Measurements from ENCODE around the gene MAML3.

MAML3 gene

DNA sequence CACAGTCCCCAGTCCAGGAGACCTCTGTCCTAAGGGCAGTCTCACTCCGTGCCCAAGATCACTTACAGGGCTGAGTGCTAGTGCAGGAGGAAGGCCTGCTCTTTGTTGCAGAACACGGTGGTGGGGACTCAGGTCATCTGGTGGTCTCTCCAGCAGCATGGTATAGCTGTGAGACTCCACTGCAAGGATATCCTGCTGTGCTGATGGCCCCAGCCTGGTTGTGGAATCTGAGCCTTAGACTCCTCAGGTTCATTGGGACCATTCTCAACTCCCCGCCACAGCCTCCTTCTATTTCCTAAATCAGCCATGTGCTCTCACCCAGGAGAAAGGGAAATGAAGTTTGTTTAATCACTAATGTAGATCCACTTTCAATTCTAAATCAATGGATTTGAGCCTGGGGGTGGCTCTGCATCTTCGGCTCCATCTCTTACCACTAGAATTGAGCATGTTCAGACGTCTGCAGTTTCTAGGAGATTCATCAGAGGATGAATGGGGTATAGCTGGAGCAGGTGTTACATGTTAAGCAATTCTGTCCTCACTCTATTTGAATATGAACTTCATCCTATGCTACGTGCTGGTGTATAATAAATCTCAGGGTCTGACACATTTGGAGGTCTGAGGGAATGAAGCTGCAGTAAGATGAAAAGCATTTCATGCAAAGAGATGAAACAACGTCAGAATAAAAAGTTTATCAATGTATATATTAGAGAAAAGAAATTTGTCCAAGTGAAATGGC, 299.1 kb downstream of the MAML3 start:
- DNase-seq: no peak

DNA sequence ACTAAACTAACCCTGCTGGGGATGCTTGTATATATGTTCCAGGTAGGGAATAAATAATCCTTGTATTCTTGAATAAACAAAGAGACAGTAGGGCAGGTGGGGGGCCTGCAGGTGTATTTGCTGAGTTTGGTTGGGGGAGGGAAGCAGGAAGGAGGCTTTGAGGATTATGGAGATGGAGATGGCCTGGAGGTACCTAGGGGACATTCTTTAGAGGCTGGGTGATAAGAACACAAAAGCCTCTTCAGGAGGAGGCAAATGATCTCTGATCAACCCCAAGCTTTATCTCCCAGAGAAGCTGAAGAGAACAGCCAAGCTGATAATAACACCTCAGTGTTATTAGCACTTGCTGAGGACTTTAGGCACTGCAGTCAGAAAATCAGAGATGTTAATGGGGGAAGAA, 300.7 kb downstream of the MAML3 start:
- DNase-seq: no peak

DNA sequence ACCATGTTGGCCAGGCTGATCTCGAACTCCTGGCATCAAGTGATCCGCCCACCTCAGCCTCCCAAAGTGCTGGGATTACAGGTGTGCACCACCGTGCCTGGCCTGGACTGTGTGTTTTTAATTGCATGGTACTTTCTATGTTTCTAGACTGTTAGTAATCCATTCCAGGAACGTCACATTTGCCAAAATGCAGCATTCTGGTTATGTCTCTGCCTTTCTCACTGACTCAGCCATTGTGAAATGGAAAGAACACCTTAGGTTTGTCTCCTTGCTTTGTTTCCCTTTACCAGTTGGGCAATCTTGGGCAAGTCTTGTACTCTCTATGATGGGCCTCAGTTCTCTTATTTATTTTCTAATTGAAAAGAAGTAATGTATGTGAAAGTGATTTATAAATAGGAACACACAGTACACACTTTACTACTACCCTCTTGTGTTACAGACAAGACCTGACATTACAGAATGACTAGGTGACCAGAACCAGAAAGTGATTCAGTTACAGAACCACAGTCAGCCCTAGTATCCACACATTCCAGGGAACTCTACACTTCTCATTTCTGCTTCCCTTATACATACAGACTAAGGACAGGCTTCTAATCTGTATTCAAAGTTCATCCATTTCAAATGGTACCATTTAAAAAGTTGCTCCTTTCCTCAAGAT, 301.2 kb downstream of the MAML3 start:
- no peak for DNase-seq

DNA sequence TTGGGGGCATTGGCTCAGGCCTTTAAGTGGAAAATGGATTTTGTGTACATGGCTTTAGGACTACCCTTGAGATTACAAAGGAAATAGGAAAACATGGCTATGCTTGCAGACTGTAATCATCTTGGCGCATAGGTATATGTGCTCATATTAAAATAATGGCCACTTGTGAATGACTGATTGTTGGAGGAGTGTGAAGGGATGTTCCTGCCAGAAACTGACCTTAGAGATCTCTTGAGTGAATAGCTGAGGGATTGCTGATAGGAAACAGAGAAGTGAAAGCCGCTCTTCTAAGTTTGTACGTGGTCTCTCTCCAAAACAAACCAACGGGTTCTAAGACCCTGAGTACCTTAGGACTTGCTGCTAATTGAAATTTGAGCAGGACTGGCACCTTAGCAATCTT, 302.3 kb downstream of the MAML3 start:
- no peak for DNase-seq

DNA sequence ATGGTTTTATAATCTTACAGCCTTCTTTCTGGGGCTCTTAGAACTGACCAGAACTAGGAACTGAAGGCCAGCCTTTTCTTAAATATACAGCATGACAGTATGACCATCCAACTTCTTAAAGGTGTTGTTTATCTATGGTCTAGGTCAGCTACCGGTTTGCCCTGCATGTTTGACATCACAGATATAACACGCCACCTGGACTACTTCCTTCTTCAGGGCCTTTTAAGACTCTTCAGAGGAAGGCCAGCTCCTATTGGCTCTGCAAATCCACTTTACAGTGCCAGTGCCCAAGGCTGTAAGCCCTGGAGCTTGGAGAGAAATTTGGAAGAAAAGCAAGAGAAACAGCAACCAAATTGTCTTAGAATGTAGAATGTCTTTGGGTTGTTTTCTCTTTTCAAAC, 302.9 kb downstream of the MAML3 start:
- no peak for DNase-seq

DNA sequence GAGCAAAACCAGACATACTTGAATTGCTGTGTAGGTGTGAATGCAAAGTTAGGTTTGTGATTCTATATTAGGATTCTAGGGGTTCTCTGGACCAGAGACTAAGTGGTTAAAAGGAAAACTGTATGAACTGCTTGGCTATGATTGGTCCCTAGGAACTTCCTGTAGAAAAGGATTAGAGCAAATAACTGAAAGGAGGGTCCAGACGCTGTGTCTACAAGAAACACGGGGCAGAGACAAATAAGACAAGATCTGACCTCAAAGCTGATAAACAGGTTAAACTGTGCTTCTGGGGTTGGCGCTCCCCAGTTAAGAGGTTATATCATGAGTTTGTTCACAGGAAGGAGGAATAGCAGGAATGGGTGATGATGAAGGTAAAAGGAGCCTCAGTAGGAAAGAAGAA, 304.8 kb downstream of the MAML3 start:
- no peak for DNase-seq

DNA sequence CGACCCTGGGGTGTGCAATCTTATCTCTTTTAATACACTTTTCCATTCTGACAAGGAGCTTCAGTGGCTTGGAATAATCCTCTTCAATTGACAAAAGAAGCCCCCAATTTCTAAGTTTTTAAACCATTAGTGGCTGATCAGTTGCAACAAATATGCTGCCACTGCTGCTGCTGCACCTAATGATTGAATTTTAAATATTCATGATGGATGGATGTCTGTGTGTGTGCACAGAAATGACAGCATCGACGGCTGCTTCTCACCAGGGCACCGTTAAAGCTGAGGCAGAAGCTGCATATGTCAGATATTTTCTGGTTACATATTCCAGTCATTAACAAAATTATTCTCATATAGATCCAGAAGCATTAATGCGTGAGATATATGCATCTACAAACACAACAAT, 306.0 kb downstream of the MAML3 start:
- no peak for DNase-seq

DNA sequence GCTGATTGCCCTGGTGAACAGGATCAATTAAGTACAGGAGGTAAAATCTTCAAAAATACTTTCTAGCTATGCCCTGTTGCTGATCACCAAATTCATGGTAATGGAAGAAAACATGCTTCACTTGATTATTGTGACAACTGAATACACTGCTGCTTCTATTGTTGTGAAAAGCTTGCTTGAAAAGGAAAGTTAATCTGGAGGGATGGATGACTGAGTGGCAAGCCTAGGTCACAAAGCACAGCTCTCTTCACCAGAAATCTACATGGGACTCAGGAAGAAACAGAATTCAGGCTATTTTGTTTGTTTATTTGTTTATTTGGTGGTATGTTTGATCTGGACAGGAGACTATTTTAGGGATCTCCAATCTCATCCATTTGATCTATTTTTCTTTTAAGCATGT, 306.4 kb downstream of the MAML3 start:
- no peak for DNase-seq

DNA sequence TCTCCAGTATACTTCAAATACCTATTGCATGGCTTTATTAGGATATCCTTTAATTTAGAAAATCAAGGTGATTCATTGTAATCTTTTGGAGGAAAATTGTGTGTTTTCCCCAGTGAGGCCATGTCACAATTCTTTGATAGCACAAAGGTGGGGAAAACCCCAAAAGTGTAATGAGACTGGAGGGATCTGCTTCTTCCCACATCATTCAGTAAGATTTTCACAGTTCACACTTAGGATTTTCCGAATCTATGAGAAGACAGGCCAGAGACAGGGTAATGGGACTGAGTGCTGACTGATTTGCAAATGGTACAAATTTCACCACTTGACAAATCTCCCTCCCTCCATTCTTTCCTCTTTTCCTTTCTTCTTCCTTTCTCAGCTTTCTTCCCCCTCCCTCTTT, 307.2 kb downstream of the MAML3 start:
- no peak for DNase-seq

DNA sequence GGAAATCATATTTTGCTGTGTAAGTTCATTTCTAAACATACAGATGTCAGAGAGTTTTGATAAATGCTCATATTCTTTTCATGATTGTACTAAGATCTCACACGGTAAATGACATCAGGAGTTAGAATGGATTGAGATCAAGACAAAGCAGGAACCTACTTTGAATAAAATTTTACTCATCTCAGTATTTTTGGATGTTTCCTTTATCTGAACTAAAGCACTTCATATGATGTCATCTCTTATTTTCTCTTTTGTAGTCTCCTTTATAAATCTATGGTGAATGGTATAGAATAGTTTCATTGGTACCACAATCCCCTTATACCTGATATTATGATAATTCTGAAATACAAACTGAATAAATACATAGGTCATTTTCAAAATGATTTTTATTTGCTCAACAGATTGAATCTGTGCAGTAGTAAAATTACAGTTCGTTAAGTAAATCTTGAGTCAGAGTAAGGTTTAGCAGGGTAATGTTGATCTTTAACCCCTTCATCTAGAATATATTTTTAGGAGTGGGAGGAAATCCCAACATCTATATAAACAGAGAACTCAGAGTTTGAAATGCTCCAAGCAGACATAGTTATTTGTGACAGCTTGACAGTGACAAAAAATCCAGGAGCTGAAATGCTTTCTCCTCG, 308.4 kb downstream of the MAML3 start:
- no peak for DNase-seq

DNA sequence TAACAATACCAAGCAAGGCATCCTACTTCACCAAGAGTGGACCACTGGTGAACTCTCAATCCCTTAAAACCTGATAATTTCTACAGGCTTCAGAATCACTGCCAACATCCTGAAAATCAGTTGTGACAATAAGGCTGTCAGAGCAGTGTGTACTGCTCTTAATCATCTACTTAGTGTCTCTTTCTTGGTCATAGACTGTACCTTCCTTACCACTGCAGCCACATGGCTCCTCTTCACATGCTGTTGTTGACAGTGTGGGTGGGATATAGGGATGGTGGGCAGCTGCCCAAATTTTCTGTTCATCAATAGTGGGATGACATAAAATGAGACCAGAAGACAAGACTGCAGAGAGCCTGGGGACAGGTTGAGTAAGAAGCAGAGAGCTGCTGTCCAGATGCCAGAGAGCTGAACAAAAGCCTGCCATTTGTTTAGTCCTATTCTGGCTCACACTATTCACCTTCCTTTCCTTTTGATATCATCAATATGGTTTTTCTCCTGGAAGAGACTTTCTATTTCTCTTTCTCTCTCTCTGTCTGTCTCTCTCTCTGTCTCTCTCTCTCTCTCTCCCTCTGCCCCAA, 309.4 kb downstream of the MAML3 start:
- no peak for DNase-seq

DNA sequence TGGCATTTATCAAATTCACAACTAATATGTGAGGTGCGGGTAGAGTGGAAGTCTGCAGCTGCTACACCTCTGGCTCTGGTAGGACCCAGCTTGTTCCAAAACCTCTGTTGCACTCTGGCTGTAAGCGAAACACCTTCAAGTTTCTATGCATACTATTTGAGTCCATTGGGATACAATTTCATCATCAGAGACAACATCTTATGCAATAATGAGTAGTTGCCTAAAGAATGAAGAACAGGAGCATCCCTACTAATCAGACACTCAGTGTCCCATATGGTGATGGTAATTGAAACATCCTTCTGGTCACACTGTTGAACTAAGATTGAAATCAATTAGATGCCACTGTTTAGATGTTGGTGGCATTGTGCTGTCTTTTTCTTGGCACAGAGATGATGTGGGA, 309.9 kb downstream of the MAML3 start:
- no peak for DNase-seq

DNA sequence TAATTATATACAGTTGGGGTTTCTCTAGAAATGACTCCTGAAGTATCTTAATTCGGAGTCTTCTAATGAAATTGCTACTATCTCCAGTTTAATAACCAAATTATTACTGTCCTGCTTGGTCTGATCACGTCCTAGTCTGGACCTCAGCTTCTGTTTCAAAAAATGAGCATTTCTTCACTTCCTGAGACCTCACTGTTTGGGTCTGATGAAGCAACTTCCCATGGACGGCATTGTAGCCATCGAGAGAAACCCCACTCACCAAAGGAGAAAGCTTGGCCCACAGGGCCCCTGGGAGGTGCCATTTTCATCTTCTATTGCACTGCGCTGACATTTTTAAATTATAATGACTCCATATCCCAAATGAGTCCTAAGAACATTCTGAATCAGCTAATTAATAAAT, 310.3 kb downstream of the MAML3 start:
- DNase-seq: no peak

DNA sequence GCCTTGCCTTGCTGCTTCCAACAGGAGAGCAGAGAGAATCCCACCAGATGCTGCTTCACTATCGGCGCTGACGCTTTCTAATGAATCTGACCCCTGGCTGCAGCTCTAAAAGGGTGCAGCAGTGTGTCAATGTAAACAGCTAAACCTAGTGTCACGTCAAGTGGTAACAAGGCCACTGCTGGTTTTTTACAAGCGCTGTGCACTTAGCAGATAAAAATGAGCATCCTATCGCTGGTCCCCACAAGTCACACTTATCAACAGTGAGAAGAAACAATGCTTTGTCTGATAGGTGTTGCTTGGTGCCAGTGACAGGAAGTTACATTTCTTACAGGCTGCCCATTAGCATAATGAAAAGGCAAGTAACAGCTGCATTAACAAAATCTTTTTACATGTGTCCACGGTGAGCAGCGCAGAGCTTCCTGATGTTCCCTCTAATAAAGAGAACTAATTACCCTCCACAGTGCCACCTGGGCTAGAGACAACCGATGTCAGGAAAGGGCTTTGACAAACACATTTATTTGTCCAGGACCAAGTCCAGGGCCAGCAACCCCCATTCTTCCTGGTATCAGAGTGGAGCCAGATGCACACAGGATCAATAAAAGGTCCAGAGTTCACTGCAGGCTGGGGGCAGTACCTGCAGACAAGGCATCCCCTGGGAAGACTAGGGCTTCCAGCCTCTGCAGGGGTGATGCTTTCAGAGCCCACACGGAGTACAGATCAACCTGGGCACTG, 312.4 kb downstream of the MAML3 start:
- DNase-seq: no peak

DNA sequence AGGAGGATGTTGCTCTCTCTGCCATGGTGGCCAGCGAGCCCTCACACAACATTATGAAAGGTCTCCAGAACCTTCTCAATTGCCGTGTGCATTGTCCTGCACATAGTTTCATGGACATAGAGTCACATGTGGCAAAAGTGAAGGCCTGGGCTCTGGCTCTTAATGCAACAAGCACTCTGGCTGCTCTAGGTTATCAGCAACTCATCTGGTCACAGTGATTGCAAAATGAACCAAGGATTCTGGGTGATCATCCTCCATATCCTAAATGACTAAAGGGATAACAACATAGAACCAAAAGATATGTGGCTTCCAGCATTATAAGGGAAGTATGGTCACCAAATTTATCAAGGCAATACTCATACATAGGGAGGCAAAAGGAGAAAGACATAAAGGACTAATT, 313.2 kb downstream of the MAML3 start:
- no peak for DNase-seq

DNA sequence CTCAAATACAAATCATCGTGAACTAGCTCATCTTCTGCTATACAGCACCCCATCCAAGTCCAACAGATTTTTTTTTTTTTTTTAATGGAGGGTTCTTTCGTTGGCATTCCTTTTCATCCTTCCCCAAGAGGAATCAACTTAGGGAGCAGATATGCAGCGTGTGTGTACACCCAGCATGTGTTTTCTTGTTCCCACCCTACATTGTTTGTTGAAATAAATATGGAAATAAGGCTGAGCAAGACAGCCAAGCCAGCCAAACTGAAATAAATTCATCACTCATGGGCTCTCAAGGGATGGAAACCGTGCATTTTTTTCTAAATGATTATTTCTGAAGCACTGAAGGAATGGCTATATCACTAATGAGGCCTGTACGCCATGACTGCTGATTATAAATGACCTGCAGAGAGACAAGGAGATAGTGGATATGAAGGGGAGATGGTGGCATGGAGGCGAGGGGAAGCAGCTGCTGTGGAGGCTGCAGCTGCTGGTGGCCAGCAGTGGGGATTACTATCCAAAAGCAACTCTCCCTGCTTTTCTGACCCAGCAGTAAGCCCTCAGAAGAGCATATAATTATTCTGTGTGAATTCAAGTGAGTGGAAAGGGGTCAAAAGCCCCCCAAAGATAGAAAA, 314.5 kb downstream of the MAML3 start:
- no peak for DNase-seq

DNA sequence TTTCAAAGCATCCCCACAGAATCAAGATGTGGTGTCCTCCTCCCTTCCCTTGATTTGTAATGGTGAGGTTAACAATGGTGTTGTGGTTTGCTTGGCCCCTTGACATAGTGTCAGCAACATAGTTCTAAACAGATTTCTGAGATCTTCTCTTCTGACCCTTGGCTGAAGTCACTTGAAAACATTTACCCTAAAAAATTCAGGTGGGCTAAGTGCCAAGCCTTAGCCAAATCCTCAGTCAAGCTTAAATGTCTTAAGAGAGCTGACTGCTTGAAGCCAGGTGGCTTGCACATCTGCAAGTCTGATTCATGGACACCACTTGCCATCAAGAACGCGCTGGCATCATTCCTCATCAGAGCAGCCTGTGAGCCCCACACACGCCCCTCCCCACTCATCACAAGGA, 315.2 kb downstream of the MAML3 start:
- DNase-seq: no peak

DNA sequence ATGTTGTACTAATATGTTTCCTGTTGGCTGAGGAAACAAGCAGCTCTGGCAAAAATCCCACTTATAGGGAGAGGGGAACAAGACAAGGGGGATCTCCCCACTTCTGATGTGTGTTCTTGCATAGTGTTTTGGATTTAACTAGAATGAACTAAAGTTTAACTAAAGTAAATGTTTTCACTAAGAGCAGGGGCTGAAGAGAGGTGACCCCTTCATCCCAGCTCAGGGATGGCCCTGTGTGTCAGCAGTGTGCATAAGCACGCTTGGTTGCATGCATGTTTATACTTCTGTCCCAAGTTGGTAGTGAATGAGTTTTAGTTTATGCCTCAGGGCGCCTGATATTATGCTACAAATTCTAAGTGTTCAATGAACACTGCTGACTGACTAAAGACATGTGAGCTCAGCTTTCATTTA, 319.0 kb downstream of the MAML3 start:
- DNase-seq: no peak

DNA sequence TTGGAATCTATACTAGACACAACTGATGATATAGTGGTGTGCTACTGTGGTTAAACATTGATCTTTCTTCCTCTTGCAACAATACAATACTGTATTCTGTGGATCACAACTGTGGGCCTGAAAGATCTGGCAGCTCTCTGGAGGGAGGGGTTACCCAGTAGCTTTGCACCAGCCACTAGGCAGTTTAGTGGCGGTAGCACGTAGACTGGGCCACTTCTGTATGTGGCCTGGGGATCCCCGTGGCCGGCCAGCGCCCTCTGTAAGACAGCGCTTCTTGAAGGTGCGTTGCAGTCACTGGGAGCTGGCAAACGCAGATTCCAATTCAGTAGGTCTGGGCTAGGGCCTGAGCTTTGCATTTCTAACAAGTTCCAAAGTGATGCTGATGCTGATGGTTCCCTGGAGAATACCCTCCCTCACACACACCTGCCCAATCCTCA, 319.7 kb downstream of the MAML3 start:
- no peak for DNase-seq

DNA sequence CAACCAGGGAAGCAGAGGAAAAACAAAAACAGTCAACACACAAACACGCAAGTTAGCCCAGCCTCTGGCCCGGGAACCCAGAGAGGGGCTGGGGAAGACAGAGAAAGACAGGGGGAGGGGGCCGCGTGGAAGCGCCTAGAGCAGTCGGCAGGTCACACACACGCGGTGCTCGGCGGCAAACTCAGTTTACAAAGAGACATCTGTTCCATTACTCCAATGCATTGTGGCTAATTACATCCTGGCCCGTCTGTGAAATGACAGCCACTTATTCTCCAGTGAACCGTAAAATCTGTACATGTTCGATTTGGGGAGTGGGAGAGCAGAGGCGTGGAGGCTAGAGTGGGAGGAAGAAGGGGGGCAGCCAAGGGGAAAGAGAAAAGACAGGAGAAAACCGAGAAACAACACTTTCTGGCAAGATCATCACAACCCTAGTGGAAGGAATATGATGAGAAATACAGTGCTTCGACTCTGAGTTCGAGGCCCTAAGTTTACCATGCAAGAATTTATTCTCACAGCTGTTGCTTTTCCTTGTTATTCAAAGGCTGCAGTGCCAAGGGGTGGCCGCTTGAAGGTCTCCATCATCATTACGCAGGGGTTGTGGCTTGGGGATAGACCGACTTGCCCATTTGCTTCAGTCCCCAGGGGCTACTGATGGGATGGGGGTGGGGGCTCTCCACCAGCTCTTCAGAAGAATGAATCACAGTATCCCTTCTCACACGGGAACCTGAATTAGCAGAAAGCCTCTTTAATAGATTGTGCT, 320.7 kb downstream of the MAML3 start:
- DNase-seq: no peak

DNA sequence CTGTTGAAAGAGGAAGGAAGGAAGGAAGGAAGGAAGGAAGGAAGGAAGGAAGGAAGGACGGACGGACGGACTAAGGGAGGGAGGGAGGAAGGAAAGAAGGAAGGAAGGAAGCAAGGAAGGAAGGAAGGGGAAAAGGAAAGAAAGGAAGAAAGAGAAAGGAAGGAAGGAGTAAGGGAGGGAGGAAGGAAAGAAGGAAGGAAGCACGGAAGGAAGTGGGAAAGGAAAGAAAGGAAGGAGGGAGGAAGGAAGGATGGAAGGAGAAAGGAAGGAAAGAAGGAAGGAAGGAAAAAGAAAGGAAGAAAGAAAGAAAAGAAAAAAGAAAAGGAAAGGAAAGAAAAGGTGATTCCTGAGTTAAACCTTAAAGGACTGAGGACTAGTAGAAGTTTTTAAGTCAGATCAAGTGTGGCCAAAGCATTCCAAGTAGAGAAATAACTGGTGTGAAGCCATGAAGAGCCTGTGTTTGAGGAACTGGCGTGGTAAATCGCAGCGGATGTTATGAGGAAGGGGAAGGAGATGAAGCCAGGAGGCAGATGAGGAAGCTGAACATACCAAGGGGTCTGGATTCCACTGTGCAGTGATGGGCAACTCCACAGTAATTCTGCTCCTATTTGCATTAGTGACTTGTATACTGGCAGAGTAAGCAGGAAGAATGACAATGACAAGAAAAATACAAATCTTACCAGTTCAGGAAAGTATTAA, 324.9 kb downstream of the MAML3 start:
- DNase-seq: no peak

All from activated gamma-delta T cell treated with Interleukin-2 at 50 U/mL for 16 hours (primary cell).